ENCODE results near the gene RREB1.

DNA sequence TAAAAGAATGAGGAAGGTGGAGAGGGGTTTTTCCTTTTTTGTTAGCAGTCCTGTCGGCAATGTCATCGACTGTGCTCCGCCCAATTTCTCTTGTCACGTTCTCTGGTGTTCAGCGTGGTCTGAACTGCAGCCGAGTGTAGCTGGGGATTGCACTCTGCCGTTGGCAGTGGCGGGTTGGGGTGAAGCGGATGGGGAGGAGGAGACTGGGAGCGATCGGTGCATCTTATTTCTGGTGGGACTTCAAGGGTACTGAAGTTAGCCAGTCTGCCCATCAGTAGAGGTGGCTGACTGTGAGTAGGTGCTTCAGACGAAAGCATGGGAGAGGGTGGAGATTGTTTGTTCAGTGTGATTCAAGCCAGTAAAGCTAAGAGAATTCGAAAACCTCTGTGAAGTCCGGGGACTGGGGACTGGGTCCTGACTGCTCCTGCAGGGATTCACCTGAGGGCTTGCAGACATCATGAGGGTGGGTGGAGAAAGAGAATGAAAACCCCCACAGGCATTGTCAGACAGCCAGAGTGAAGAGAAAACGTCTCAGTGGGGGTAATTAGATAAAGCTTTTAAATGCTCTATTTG lies 5.1 kb downstream of the RREB1 start:
- TF ChIP-seq, protein P1, sequence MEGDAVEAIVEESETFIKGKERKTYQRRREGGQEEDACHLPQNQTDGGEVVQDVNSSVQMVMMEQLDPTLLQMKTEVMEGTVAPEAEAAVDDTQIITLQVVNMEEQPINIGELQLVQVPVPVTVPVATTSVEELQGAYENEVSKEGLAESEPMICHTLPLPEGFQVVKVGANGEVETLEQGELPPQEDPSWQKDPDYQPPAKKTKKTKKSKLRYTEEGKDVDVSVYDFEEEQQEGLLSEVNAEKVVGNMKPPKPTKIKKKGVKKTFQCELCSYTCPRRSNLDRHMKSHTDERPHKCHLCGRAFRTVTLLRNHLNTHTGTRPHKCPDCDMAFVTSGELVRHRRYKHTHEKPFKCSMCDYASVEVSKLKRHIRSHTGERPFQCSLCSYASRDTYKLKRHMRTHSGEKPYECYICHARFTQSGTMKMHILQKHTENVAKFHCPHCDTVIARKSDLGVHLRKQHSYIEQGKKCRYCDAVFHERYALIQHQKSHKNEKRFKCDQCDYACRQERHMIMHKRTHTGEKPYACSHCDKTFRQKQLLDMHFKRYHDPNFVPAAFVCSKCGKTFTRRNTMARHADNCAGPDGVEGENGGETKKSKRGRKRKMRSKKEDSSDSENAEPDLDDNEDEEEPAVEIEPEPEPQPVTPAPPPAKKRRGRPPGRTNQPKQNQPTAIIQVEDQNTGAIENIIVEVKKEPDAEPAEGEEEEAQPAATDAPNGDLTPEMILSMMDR (IDR thresholded peaks at IDR 0.05) = no peak
- TF ChIP-seq POLR2AphosphoS5 (IDR thresholded peaks at IDR 0.05) = no peak
- no peak for TF ChIP-seq POLR2A (IDR thresholded peaks at IDR 0.05)

All from suprapubic skin (tissue), 4 donors.